GM23338 (cell line): ENCODE results near the gene ATG2A. TPM values are rescaled to one million over a fixed set of nuclear protein-coding genes. Genes with fewer than 3 reads are reported as not detected.
"Not testable (repeated sequence)": the region's sequence is repeated elsewhere in the genome, so short reads cannot be mapped to it uniquely, and the experiment has no call there.

Source experiments
- ATAC-seq: fragments of 200-7000 bp; cut with Tn5 transposase; 3 replicates; pipeline ENCODE4 v1.9.1; 2020
- DNase-seq: peaks from one replicate; pipeline ENCODE4 v3.0.0-alpha.2; 2015; ENCODE audit warnings: low spot score
- H2AFZ ChIP-seq: fragments of 200-600 bp; sonication (generic); 2 replicates; pipeline ENCODE4 v1.8.0; 2016; ENCODE audit warnings: antibody characterized with exemption, mild to moderate bottlenecking, moderate library complexity
- H3F3A ChIP-seq: fragments of 200-600 bp; sonication (generic); replicated peaks from 2 replicates; pipeline ENCODE4 v1.8.0; 2017; ENCODE audit warnings: antibody characterized with exemption, mixed run types, low read depth
- H3K27ac ChIP-seq: fragments of 200-600 bp; sonication (generic); 2 replicates; pipeline ENCODE4 v1.6.1; 2016; ENCODE audit warnings: low read depth
- H3K27me3 ChIP-seq: fragments of 200-600 bp; sonication (generic); 2 replicates; pipeline ENCODE4 v1.8.0; 2016; ENCODE audit warnings: mild to moderate bottlenecking, mixed run types, moderate library complexity; ENCODE audit not compliant: insufficient read depth
- H3K36me3 ChIP-seq: fragments of 200-600 bp; sonication (generic); 2 replicates; pipeline ENCODE4 v1.8.0; 2016; ENCODE audit warnings: mild to moderate bottlenecking; ENCODE audit not compliant: insufficient read depth
- H3K4me1 ChIP-seq: fragments of 200-600 bp; sonication (generic); 2 replicates; pipeline ENCODE4 v1.8.0; 2016; ENCODE audit warnings: mild to moderate bottlenecking, moderate library complexity; ENCODE audit not compliant: insufficient read depth
- H3K4me2 ChIP-seq: fragments of 200-600 bp; sonication (generic); 2 replicates; pipeline ENCODE4 v1.7.1; 2017; ENCODE audit warnings: mixed run types
- H3K4me3 ChIP-seq: fragments of 200-600 bp; sonication (generic); 2 replicates; pipeline ENCODE4 v1.6.1; 2016; ENCODE audit warnings: mixed run types
- H3K79me2 ChIP-seq: fragments of 200-600 bp; sonication (generic); replicated peaks from 2 replicates; pipeline ENCODE4 v1.8.0; 2017; ENCODE audit warnings: mild to moderate bottlenecking; ENCODE audit not compliant: insufficient read depth
- H3K9me2 ChIP-seq: fragments of 200-600 bp; sonication (generic); 2 replicates; pipeline ENCODE4 v1.8.0; 2017; ENCODE audit not compliant: insufficient read depth
- H4K20me1 ChIP-seq: fragments of 200-600 bp; sonication (generic); replicated peaks from 2 replicates; pipeline ENCODE4 v1.8.0; 2017; ENCODE audit warnings: mild to moderate bottlenecking; ENCODE audit not compliant: insufficient read depth
- H3K27ac Mint-ChIP-seq: 2 replicates; pipeline ENCODE4 v1.8.0; 2020; ENCODE audit warnings: inconsistent platforms, mild to moderate bottlenecking, moderate library complexity, mixed read lengths
- H3K27me3 Mint-ChIP-seq: 3 replicates; pipeline ENCODE4 v1.8.0; 2022; ENCODE audit warnings: low read depth, mild to moderate bottlenecking, moderate library complexity, mixed read lengths, inconsistent platforms; ENCODE audit not compliant: insufficient read depth, poor library complexity
- H3K36me3 Mint-ChIP-seq: 3 replicates; pipeline ENCODE4 v1.8.0; 2021; ENCODE audit warnings: low read depth, mild to moderate bottlenecking, inconsistent platforms, moderate library complexity, mixed read lengths
- H3K4me1 Mint-ChIP-seq: 3 replicates; pipeline ENCODE4 v1.8.0; 2020; ENCODE audit warnings: mild to moderate bottlenecking, inconsistent platforms, mixed read lengths
- H3K4me3 Mint-ChIP-seq: 3 replicates; pipeline ENCODE4 v1.8.0; 2021; ENCODE audit warnings: moderate library complexity, mild to moderate bottlenecking, inconsistent platforms, mixed read lengths
- H3K9me3 Mint-ChIP-seq: 3 replicates; pipeline ENCODE4 v1.8.0; 2020; ENCODE audit warnings: moderate library complexity, mild to moderate bottlenecking, inconsistent platforms, mixed read lengths
- NANOG ChIP-seq: IDR thresholded peaks from 2 replicates; pipeline ENCODE4 v1.6.1; 2016; ENCODE audit warnings: antibody characterized with exemption, borderline replicate concordance
- POLR2AphosphoS5 ChIP-seq: IDR thresholded peaks from 2 replicates; pipeline ENCODE4 v1.6.1; 2016; ENCODE audit warnings: antibody characterized with exemption, low read depth
- ZNF331 ChIP-seq: fragments of 250-450 bp; sonication (Bioruptor Pico); IDR thresholded peaks from 2 replicates; pipeline ENCODE4 v1.5.0; 2020; ENCODE audit warnings: low read depth, mild to moderate bottlenecking, moderate library complexity
- microRNA counts: library from miRNA; unstranded; fragments of <30 nt; microRNA quantifications from one replicate; lab custom pipeline; 2017
- microRNA-seq: library from miRNA; unstranded; fragments of <30 nt; microRNA quantifications from one replicate; pipeline ENCODE4, GENCODE V29; 2017
- polyA plus RNA-seq: library from polyadenylated mRNA; unstranded; fragments of >200 nt; fragmentation: Nextera tagmentation; extraction: Ambion mirVana; gene quantifications from 2 replicates; pipeline ENCODE4 v1.2.1, GENCODE V29; 2016
- small RNA-seq: library from RNA; depleted of rRNA; stranded (forward); fragments of <200 nt; gene quantifications from one replicate; pipeline ENCODE3, GENCODE V24; 2014; ENCODE audit warnings: low replicate concordance
- total RNA-seq: library from RNA; depleted of rRNA; stranded (reverse); fragments of >200 nt; shearing (Covaris generic); gene quantifications from 2 replicates; pipeline ENCODE4 v1.2.3, GENCODE V29; 2014; rRNA removed

The ATG2A gene
- total and polyA plus RNA-seq, 2 experiments from 2014 or later: 8.7 to 31.7 TPM

- H3K27me3 Mint-ChIP-seq: peaks cover 15% of the 10 kb centered on the region
Measured at GRCh38 chr11:64845776-64846129, 71.3 kb downstream of the ATG2A start.

DNA sequence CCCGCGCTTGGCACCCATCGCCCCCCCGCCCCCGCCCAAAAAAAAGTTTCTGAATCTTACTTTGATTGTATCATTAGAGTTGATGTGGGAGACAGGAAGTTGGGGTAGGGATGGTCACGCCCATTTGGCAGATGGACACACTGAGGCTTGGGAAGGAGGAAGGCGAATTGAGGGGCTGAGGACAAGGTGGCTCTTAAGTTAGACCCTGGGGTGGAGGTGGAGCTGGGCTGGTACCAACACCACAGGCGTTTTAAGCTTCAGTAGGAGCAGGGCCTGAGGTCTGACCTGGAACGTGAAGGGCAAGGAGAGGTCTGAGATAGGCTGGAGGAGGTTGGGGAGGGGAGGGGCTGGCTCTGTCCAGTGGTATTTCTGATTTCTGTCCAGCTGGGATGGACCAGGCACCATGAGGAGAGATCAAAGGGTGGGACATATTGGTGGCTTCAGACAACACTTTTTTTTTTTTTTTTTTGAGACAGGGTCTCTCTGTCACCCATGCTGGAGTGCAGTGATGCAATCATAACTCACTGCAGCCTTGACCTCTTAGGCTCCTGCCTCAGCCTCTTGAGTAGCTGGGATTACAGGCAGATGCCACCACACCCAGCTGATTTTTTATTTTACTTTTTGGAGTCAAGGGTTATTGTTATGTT is 71.8 kb downstream of the ATG2A start:
- peak overlapping the region; percentile 86 for H3K4me3 ChIP-seq
- H3F3A ChIP-seq: no peaks in the 10 kb centered on the region
- H2AFZ ChIP-seq: peak overlapping the region; percentile 88; the same call in 1 of the 2 replicates
- H3K4me1 ChIP-seq: peaks cover 12% of the 10 kb centered on the region
- H3K27me3 Mint-ChIP-seq: peaks cover 15% of the 10 kb centered on the region
- no peaks in the 10 kb centered on the region for H4K20me1 ChIP-seq
- no peak overlapping the region for H3K27ac ChIP-seq
- no peaks in the 10 kb centered on the region for H3K9me2 ChIP-seq
- TF ChIP-seq ZNF331 (CRISPR knock-in tag): no peak
- peak; percentile 9; the same call in 1 of the 2 replicates for TF ChIP-seq POLR2AphosphoS5
- TF ChIP-seq NANOG: no peak
- ATAC-seq: no peak
- no peaks in the 10 kb centered on the region for H3K36me3 ChIP-seq
- H3K4me2 ChIP-seq: peak overlapping the region; percentile 93
- no peaks in the 10 kb centered on the region for H3K79me2 ChIP-seq
- H3K4me3 Mint-ChIP-seq: peak overlapping the region; percentile 84
- DNase-seq: no peak
- no peaks in the 10 kb centered on the region for H3K9me3 Mint-ChIP-seq
- no peaks in the 10 kb centered on the region for H3K27me3 ChIP-seq
- H3K36me3 Mint-ChIP-seq: no peaks in the 10 kb centered on the region
- peak overlapping the region; percentile 74 for H3K27ac Mint-ChIP-seq
- H3K4me1 Mint-ChIP-seq: peaks cover 35% of the 10 kb centered on the region

More at GRCh38 chr11:64845776-64846129, 71.3 kb downstream of the ATG2A start:
- not testable (repeated sequence) for H2AFZ ChIP-seq, H3K27me3 ChIP-seq, H3K36me3 ChIP-seq, H3K4me3 ChIP-seq, DNase-seq, H3K9me2 ChIP-seq, ATAC-seq, H3K36me3 Mint-ChIP-seq, H3K27ac ChIP-seq, H3K27ac Mint-ChIP-seq, H3F3A ChIP-seq, H3K9me3 Mint-ChIP-seq, H3K4me2 ChIP-seq, H4K20me1 ChIP-seq, H3K79me2 ChIP-seq
- peaks cover 12% of the 10 kb centered on the region for H3K4me1 ChIP-seq
- Mint-ChIP-seq H3K4me1 (peaks cover 35% of the 10 kb centered on the region), H3K4me3 (peak overlapping the region; percentile 84; the same call in 1 of the 3 replicates)

MicroRNAs within 50 kb of the gene (microRNA counts, 767-probe panel; counts per million panel counts)
- 3,097 counts per million, percentile 8 among the panel's probes with 10 or more counts for microRNA hsa-miR-192-5p (lab: Ali Mortazavi, UCI)

Small RNA genes within 50 kb of the gene (microRNA-seq; reads per million reads assigned to microRNA genes)
- gene MIR6749: not detected
- gene MIR6750: not detected

Small RNA genes within 50 kb of the gene (small RNA-seq; reads per million reads assigned to genes)
- not detected for gene MIR6749
- gene MIR6750: not detected

Other genes starting within 250 kb of the ATG2A start
- 17.0 and 22.1 TPM in 2 replicates for gene NRXN2, start 194.0 kb downstream of the ATG2A start, total RNA-seq
- gene NRXN2, start 194.0 kb downstream of the ATG2A start, polyA plus RNA-seq: 3.4 and 5.7 TPM in 2 replicates
- gene RASGRP2, start 173.1 kb downstream of the ATG2A start, total RNA-seq: 30.1 and 34.4 TPM in 2 replicates
- gene RASGRP2, start 173.1 kb downstream of the ATG2A start, polyA plus RNA-seq: 50.4 and 60.5 TPM in 2 replicates
- 3.9 and 4.4 TPM in 2 replicates for gene PYGM, start 157.2 kb downstream of the ATG2A start, total RNA-seq
- gene PYGM, start 157.2 kb downstream of the ATG2A start, polyA plus RNA-seq: 1.5 and 2.8 TPM in 2 replicates
- gene SF1, start 138.7 kb downstream of the ATG2A start, total RNA-seq: 235 and 252 TPM in 2 replicates
- gene SF1, start 138.7 kb downstream of the ATG2A start, polyA plus RNA-seq: 76.9 and 82.9 TPM in 2 replicates
- 32.3 and 42.6 TPM in 2 replicates for gene MAP4K2, start 114.0 kb downstream of the ATG2A start, total RNA-seq
- gene MAP4K2, start 114.0 kb downstream of the ATG2A start, polyA plus RNA-seq: 9.9 and 11.2 TPM in 2 replicates
- gene MEN1, start 106.7 kb downstream of the ATG2A start, total RNA-seq: 38.9 and 45.2 TPM in 2 replicates
- 27.2 and 31.6 TPM in 2 replicates for gene MEN1, start 106.7 kb downstream of the ATG2A start, polyA plus RNA-seq
- gene CDC42BPG, start 72.6 kb downstream of the ATG2A start, total RNA-seq: 10.1 and 11.6 TPM in 2 replicates
- 1.8 and 2.3 TPM in 2 replicates for gene CDC42BPG, start 72.6 kb downstream of the ATG2A start, polyA plus RNA-seq
- 43.8 and 69.7 TPM in 2 replicates for gene EHD1, start 38.6 kb downstream of the ATG2A start, total RNA-seq
- gene EHD1, start 38.6 kb downstream of the ATG2A start, polyA plus RNA-seq: 16.7 and 16.9 TPM in 2 replicates
- 3.3 and 5.8 TPM in 2 replicates for gene PPP2R5B, start 7.5 kb upstream of the ATG2A start, total RNA-seq
- gene PPP2R5B, start 7.5 kb upstream of the ATG2A start, polyA plus RNA-seq: 2.6 and 2.8 TPM in 2 replicates
- 0.83 TPM in 1 of 2 replicates, not detected in the other for gene GPHA2, start 18.7 kb upstream of the ATG2A start, total RNA-seq
- gene GPHA2, start 18.7 kb upstream of the ATG2A start, polyA plus RNA-seq: 1.8 and 3.6 TPM in 2 replicates
- not detected in 2 replicates for gene MAJIN, start 54.9 kb upstream of the ATG2A start, total RNA-seq
- gene MAJIN, start 54.9 kb upstream of the ATG2A start, polyA plus RNA-seq: not detected in 2 replicates
- 0.58 and 1.6 TPM in 2 replicates for gene BATF2, start 79.8 kb upstream of the ATG2A start, total RNA-seq
- 0.53 and 1.2 TPM in 2 replicates for gene BATF2, start 79.8 kb upstream of the ATG2A start, polyA plus RNA-seq
- 170 and 193 TPM in 2 replicates for gene ARL2, start 97.0 kb upstream of the ATG2A start, total RNA-seq
- 216 and 236 TPM in 2 replicates for gene ARL2, start 97.0 kb upstream of the ATG2A start, polyA plus RNA-seq
- gene SNX15, start 110.2 kb upstream of the ATG2A start, total RNA-seq: 15.6 and 21.4 TPM in 2 replicates
- 13.0 and 13.6 TPM in 2 replicates for gene SNX15, start 110.2 kb upstream of the ATG2A start, polyA plus RNA-seq
- gene SAC3D1, start 124.0 kb upstream of the ATG2A start, total RNA-seq: 30.3 and 31.1 TPM in 2 replicates
- gene SAC3D1, start 124.0 kb upstream of the ATG2A start, polyA plus RNA-seq: 21.6 and 21.8 TPM in 2 replicates
- 11.0 and 13.7 TPM in 2 replicates for gene NAALADL1, start 141.3 kb upstream of the ATG2A start, total RNA-seq
- 8.0 and 11.1 TPM in 2 replicates for gene NAALADL1, start 141.3 kb upstream of the ATG2A start, polyA plus RNA-seq
- 63.3 and 70.9 TPM in 2 replicates for gene CDCA5, start 166.8 kb upstream of the ATG2A start, total RNA-seq
- gene CDCA5, start 166.8 kb upstream of the ATG2A start, polyA plus RNA-seq: 53.3 and 64.9 TPM in 2 replicates
- 16.7 and 26.8 TPM in 2 replicates for gene ZFPL1, start 167.0 kb upstream of the ATG2A start, total RNA-seq
- 23.5 and 26.3 TPM in 2 replicates for gene ZFPL1, start 167.0 kb upstream of the ATG2A start, polyA plus RNA-seq
- 435 and 450 TPM in 2 replicates for gene VPS51, start 179.0 kb upstream of the ATG2A start, total RNA-seq
- gene VPS51, start 179.0 kb upstream of the ATG2A start, polyA plus RNA-seq: 42.2 and 45.3 TPM in 2 replicates
- 70.2 and 82.3 TPM in 2 replicates for gene TM7SF2, start 194.7 kb upstream of the ATG2A start, total RNA-seq
- gene TM7SF2, start 194.7 kb upstream of the ATG2A start, polyA plus RNA-seq: 43.5 and 48.7 TPM in 2 replicates
- gene ZNHIT2, start 200.5 kb upstream of the ATG2A start, total RNA-seq: 17.4 and 18.1 TPM in 2 replicates
- gene ZNHIT2, start 200.5 kb upstream of the ATG2A start, polyA plus RNA-seq: 17.7 and 18.3 TPM in 2 replicates
- 262 and 329 TPM in 2 replicates for gene FAU, start 204.9 kb upstream of the ATG2A start, total RNA-seq
- 1,177 and 1,316 TPM in 2 replicates for gene FAU, start 204.9 kb upstream of the ATG2A start, polyA plus RNA-seq
- 61.9 and 64.9 TPM in 2 replicates for gene MRPL49, start 205.1 kb upstream of the ATG2A start, total RNA-seq
- 27.7 and 28.4 TPM in 2 replicates for gene MRPL49, start 205.1 kb upstream of the ATG2A start, polyA plus RNA-seq
- 28.3 and 28.7 TPM in 2 replicates for gene SYVN1, start 217.3 kb upstream of the ATG2A start, total RNA-seq
- gene SYVN1, start 217.3 kb upstream of the ATG2A start, polyA plus RNA-seq: 13.8 and 14.0 TPM in 2 replicates